K562 (cell line): ENCODE measurements around the gene CEP44. TPM values are rescaled to one million over a fixed set of nuclear protein-coding genes. Genes with fewer than 3 reads are reported as not detected.
A peak's percentile ranks its signal among the peaks of the same experiment; 100 is the strongest.

Experiments used
- ATAC-seq: fragments of 200-7000 bp; cut with Tn5 transposase; 3 replicates; pipeline ENCODE4 v1.9.1; 2020; ENCODE audit warnings: moderate library complexity
- BruUV-seq: library from RNA; stranded (reverse); fragments of 400-500 nt; replicated peaks from 2 replicates; lab custom pipeline; 2021; lab: Mats Ljungman, UMichigan
- CTCF ChIA-PET: fragments of 300-600 bp; formaldehyde crosslinking; extraction: SDS; loops from one replicate; lab custom pipeline; 2021; ENCODE audit warnings: low intra/inter-chr PET ratio; lab: Yijun Ruan, JAX
- POLR2A ChIA-PET: fragments of 300-600, 350-650 bp; sonication (Branson Sonifier 250); formaldehyde crosslinking; extraction: SDS; loops from one replicate; lab custom pipeline; 2021; ENCODE audit warnings: antibody characterized with exemption, inconsistent platforms; lab: Yijun Ruan, JAX
- DNase-seq, 4 experiments: peaks; one replicate each; pipeline versions ENCODE4 v3.0.0 to v3.0.0-alpha.2; 2011 to 2018; ENCODE audit warnings: low spot score in 3 of 4, mixed read lengths in 3 of 4; ENCODE audit errors: extremely low read depth in 1 of 4
- FAIRE-seq: peaks from 2 replicates; lab custom pipeline; 2011; peaks lifted over from hg19 to GRCh38; lab: Jason Lieb, UNC
- H2AFZ ChIP-seq: 2 replicates; pipeline ENCODE4 v1.6.0; 2011; ENCODE audit warnings: low read depth, low read length, control low read depth, inconsistent platforms
- H3K27ac ChIP-seq: fragments of 200-600 bp; 3 replicates; pipeline ENCODE4 v1.8.0; 2011; ENCODE audit warnings: low read depth, mild to moderate bottlenecking, control low read depth, inconsistent platforms, low read length, moderate library complexity, mixed read lengths; ENCODE audit errors: extremely low read depth
- H3K27me3 ChIP-seq, 2 experiments: fragments of 300-600 bp in 1 of 2; 2 replicates in 1 of 2; 3 replicates in 1 of 2; pipeline versions ENCODE4 v1.6.0 to v1.8.0; 2011; ENCODE audit warnings: inconsistent platforms in 2 of 2, low read length in 2 of 2, mild to moderate bottlenecking in 1 of 2, mixed read lengths in 1 of 2, moderate library complexity in 1 of 2; ENCODE audit not compliant: control insufficient read depth in 2 of 2, insufficient read depth in 2 of 2
- H3K36me3 ChIP-seq: fragments of 300-600 bp; 3 replicates; pipeline ENCODE4 v1.8.0; 2011; ENCODE audit warnings: mild to moderate bottlenecking, low read length, inconsistent platforms; ENCODE audit not compliant: control insufficient read depth, insufficient read depth
- H3K4me1 ChIP-seq, 2 experiments: fragments of 200-600 bp in 1 of 2; replicated peaks in 1 of 2; 2 replicates in 1 of 2; 3 replicates in 1 of 2; pipeline versions ENCODE4 v1.5.1 to v1.8.0; 2011; ENCODE audit warnings: inconsistent platforms in 2 of 2, low read length in 2 of 2, mild to moderate bottlenecking in 1 of 2, mixed read lengths in 1 of 2, moderate library complexity in 1 of 2; ENCODE audit not compliant: control insufficient read depth in 2 of 2, insufficient read depth in 2 of 2
- H3K4me2 ChIP-seq: 2 replicates; pipeline ENCODE4 v1.6.1; 2011; ENCODE audit warnings: low read length, control low read depth, inconsistent platforms, mixed read lengths; ENCODE audit not compliant: insufficient read depth
- H3K4me3 ChIP-seq: fragments of 200-600 bp; sonication (generic), shearing (Covaris generic); 2 replicates; pipeline ENCODE4 v1.5.1; 2016; ENCODE audit warnings: control low read depth, inconsistent platforms
- H3K79me2 ChIP-seq: fragments of 200-600 bp; 3 replicates; pipeline ENCODE4 v1.8.0; 2011; ENCODE audit warnings: low read length, inconsistent platforms; ENCODE audit not compliant: control insufficient read depth, insufficient read depth
- H3K9ac ChIP-seq, 2 experiments: 2 replicates each; pipeline versions ENCODE4 v1.6.0 to v1.6.1; 2011; ENCODE audit warnings: low read depth in 2 of 2, low read length in 2 of 2, control low read depth in 1 of 2, inconsistent platforms in 1 of 2, mild to moderate bottlenecking in 1 of 2, mixed read lengths in 1 of 2; ENCODE audit not compliant: insufficient read depth in 1 of 2
- H3K9me1 ChIP-seq: one replicate; pipeline ENCODE4 v1.6.0; 2011; ENCODE audit warnings: inconsistent platforms, mild to moderate bottlenecking, low read length, moderate library complexity; ENCODE audit not compliant: control insufficient read depth, insufficient read depth
- H3K9me3 ChIP-seq: replicated peaks from 2 replicates; pipeline ENCODE4 v1.5.1; 2011; ENCODE audit warnings: low read depth, low read length, inconsistent platforms; ENCODE audit not compliant: control insufficient read depth, insufficient read depth
- H4K20me1 ChIP-seq: replicated peaks from 2 replicates; pipeline ENCODE4 v1.6.1; 2011; ENCODE audit warnings: low read length, inconsistent platforms, mixed read lengths; ENCODE audit not compliant: control insufficient read depth, insufficient read depth
- BRCA1 ChIP-seq, 2 experiments: fragments of 450-650 bp in 1 of 2; sonication (generic) in 1 of 2; formaldehyde crosslinking in 1 of 2; IDR thresholded peaks; 2 replicates each; pipeline versions ENCODE4 v1.5.0 to v1.6.1; 2017 to 2020; ENCODE audit warnings: mild to moderate bottlenecking in 1 of 2, missing genetic modification reagents in 1 of 2
- MEF2D ChIP-seq: conservative IDR thresholded peaks from 2 replicates; pipeline ENCODE4 v1.6.1; 2016; ENCODE audit warnings: low read depth, missing genetic modification characterization, missing compliant biosample characterization
- PTTG1 ChIP-seq: fragments of 450-650 bp; IDR thresholded peaks from 2 replicates; pipeline ENCODE4 v1.6.1; 2016; ENCODE audit warnings: low read depth, mild to moderate bottlenecking, missing genetic modification characterization, missing compliant biosample characterization
- RFX7 ChIP-seq: fragments of 250-450 bp; sonication (Bioruptor Pico); IDR thresholded peaks from 2 replicates; pipeline ENCODE4 v1.5.1; 2021; ENCODE audit warnings: mild to moderate bottlenecking
- TFAP4 ChIP-seq: sonication (generic); formaldehyde crosslinking; IDR thresholded peaks from 2 replicates; pipeline ENCODE4 v1.8.0; 2022; ENCODE audit warnings: missing genetic modification reagents, mild to moderate bottlenecking, moderate library complexity, borderline replicate concordance
- ZNF174 ChIP-seq: fragments of 250-450 bp; sonication (Bioruptor Pico); IDR thresholded peaks from 2 replicates; pipeline ENCODE4 v1.4.0; 2020; ENCODE audit warnings: mild to moderate bottlenecking
- WGBS: fragments of 100-300 bp; shearing (Covaris generic); methylation state at CpG from one replicate; pipeline ENCODE4 v1.1.6; 2016; ENCODE audit warnings: low coverage, mixed read lengths; ENCODE audit not compliant: insufficient coverage; ENCODE audit errors: missing lambda C conversion rate; 5-methylcytosine and 5-hydroxymethylcytosine counted together
- in situ Hi-C: fragments of 300-500 bp; cut with MboI; formaldehyde crosslinking; loops from 4 replicates; pipeline ENCODE4 v1.15.0; 2018; ENCODE audit warnings: inconsistent platforms, mixed read lengths
- intact Hi-C: fragments of 100-400 bp; cut with micrococcal nuclease; formaldehyde crosslinking; loops from 2 replicates; pipeline ENCODE4 v1.14.2; 2022
- polyA plus RNA-seq, 8 experiments: library from polyadenylated mRNA; depleted of rRNA in 4 of 8; stranded (reverse) in 5 of 8; unstranded in 3 of 8; fragments of >200 nt; fragmentation: Nextera tagmentation in 2 of 8; fragmentation: Illumina TruSeq in 1 of 8; extraction: Ambion mirVana in 2 of 8; extraction: Trizol in 1 of 8; gene quantifications; 2 replicates each; pipeline versions ENCODE4 v1.2.1 to v1.2.3, GENCODE V29; 2011 to 2014; ENCODE audit warnings: inconsistent platforms in 1 of 8, missing spikeins in 1 of 8
- total RNA-seq, 7 experiments: library from RNA; depleted of rRNA in 6 of 7; stranded (reverse); fragments of >200 nt in 6 of 7; fragmentation: Illumina TruSeq in 2 of 7; extraction: Trizol in 2 of 7; gene quantifications; 2 replicates each; pipeline versions ENCODE4 v1.2.1 to v1.2.3, GENCODE V29; 2011 to 2021; ENCODE audit warnings: low replicate concordance in 1 of 7

Gene CEP44
- total and polyA plus RNA-seq, 9 of the 15 experiments (the other 6 are each of a cell fraction or from before 2014, with no cell fraction given), result 19.6 to 45.0 (median 24.4) TPM

DNA sequence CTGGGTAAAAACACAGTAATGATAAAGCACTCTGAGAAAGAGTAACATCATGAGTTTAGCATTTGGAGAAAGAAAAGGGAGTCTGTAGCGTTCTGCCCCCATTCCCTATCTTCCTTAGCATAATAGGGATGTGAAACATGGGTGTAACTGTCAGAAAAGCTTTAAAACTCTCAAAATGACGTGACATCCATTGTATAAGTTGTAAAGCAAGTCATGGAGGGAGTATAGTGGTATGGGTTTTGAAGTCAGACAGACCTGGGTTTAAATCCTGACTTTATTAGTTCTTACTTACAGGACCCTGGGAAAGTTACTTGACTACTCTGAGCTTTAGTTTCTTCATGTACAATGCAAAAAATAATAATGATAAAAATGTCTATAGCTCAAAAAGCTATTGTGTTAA, 17.3 kb upstream of the CEP44 start:
- H3K27ac ChIP-seq, result peak overlapping the region; percentile 5; the same call in 1 of the 3 replicates
- TF ChIP-seq ZNF174 (CRISPR knock-in tag), result no peak
- TF ChIP-seq TFAP4 (CRISPR knock-in tag), result no peak
- TF ChIP-seq PTTG1 (tag), result no peak
- no peak for TF ChIP-seq BRCA1 (IDR thresholded peaks at IDR 0.05)
- TF ChIP-seq BRCA1 (CRISPR knock-in tag; IDR thresholded peaks at IDR 0.05), result no peak
- TF ChIP-seq RFX7, result no peak
- TF ChIP-seq MEF2D (tag), result no peak
- H3K9me1 ChIP-seq, result no peaks in the 10 kb centered on the region
- ChIA-PET CTCF (no interaction called here), POLR2A (interaction anchor here (1.2 to 1.4 kb wide), 2 partner anchors 13 to 17 kb away, joined by 3 to 5 read pairs; partner anchors contain the start of genes CEP44 and FBXO8)
- 48% methylated on average over 2 of the region's 2 CpGs for WGBS
- no TSS peak for BruUV-seq
- H3K9me3 ChIP-seq, result no peaks in the 10 kb centered on the region
- in situ Hi-C loops (no loop called here), intact Hi-C loops (no loop called here)
- FAIRE-seq, result no peak
- H3K4me3 ChIP-seq, result no peak overlapping the region
- H3K9ac ChIP-seq, result no peak overlapping the region
- H3K27me3 ChIP-seq, result no peaks in the 10 kb centered on the region
- peaks cover 5% of the 10 kb centered on the region for H3K36me3 ChIP-seq
- ATAC-seq, result peak; percentile 53
- 0 out of 2 replicates have a peak overlapping the region, but pooled peaks have one; percentile 20 for H2AFZ ChIP-seq
- no peak for DNase-seq
- H3K4me1 ChIP-seq, result no peaks in the 10 kb centered on the region
- peak overlapping the region; percentile 8; the same call in 1 of the 2 replicates for H3K4me2 ChIP-seq
- no peaks in the 10 kb centered on the region for H4K20me1 ChIP-seq
- H3K79me2 ChIP-seq, result peaks cover 36% of the 10 kb centered on the region
